ENCODE results near the gene AQP5.
"Not testable (repeated sequence)": the region's sequence is repeated elsewhere in the genome, so short reads cannot be mapped to it uniquely, and the experiment has no call there.

AQP5 gene

DNA sequence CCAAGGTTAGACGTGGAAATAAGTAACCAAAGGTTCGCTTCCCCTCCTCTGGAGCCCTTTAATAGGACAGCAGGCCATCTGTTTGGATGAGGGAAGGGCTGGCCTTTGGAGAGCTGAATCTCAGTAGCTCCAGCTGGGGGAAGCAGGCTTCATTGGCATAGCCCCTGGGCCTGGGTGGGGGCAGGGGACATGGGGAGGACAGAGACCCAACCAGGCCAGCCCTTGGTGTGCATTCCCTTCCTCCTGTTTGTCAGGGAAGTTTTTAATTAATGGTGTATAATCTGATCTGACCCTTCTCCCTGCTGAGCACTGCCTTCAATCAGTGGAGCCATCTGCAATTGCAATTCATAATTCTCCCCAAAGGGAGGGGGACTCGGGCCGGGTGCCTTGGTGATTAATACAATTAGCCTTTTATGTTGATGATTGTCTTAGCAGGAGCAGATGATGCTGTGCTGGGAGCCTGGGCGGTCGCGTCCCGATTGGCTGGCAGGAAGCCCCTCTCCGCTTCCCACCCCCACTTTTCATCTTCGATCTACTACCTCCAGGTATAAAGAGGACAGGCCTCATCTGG, 17.4 kb downstream of the AQP5 start:
- DNase-seq (ENCODE audit: low read depth in 2 of 2, low spot score in 1 of 2) = no peak

DNA sequence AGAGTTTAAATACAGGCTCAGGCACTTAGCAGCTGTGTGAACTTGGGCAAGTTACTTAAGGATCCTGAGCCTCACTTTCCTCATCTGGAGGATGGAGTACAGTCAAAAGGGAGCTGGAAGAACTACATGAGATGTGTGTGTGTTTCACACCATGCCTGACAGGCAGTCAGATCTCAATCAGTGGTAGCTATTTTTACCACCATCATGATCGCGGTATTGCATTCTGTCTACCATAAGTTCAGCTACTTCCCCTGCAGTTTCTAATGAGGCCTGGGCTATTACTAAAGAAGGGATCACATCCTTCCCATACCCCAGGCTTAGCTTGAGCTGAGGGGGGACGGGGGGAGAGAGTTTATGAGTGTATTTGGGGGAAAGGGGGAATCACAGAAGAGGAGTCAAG, 18.1 kb downstream of the AQP5 start:
- no peak for DNase-seq (ENCODE audit: low read depth in 2 of 2, low spot score in 1 of 2)

DNA sequence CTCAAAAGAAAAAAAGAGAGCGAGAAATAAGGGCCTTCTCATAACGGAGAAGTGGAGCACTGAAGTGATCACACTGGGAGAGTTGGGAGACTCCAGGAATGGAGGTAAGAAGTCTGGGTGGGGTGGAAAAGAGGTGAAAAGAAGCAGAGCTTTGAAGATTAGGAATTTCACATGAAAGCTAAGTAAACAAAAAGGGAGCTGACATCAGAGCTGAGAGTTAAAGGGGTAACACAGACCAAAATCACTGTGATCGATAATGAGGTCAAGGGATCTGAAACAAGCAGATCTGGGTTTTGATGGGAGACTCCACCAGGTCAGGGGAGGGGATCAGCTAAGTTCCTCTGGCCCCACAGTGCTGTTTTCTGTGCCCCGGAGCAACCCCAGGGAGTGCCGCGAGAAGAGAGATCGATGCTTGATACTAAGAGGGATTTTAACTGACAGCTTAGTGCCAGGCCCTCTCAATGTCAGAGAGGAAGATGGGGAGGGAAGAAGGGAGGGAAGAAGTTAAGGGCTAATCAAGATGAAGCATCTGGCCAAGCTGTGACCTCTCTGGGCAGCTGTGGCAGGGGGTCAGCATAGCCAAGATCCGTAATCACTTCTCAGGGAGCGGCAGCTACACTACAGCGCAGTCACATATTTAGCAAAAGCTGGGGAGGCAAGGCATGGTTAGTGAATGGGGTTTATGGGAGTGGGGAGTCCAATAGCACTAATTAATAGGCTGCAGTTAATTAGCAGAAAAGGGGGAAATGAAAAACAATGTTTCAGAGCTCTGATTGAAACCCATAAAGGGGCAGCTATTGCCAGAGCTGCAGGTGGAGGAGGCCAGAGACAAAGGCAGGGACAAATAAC, 19.1 kb downstream of the AQP5 start:
- DNase-seq (ENCODE audit: low read depth in 2 of 2, low spot score in 1 of 2) = no peak

DNA sequence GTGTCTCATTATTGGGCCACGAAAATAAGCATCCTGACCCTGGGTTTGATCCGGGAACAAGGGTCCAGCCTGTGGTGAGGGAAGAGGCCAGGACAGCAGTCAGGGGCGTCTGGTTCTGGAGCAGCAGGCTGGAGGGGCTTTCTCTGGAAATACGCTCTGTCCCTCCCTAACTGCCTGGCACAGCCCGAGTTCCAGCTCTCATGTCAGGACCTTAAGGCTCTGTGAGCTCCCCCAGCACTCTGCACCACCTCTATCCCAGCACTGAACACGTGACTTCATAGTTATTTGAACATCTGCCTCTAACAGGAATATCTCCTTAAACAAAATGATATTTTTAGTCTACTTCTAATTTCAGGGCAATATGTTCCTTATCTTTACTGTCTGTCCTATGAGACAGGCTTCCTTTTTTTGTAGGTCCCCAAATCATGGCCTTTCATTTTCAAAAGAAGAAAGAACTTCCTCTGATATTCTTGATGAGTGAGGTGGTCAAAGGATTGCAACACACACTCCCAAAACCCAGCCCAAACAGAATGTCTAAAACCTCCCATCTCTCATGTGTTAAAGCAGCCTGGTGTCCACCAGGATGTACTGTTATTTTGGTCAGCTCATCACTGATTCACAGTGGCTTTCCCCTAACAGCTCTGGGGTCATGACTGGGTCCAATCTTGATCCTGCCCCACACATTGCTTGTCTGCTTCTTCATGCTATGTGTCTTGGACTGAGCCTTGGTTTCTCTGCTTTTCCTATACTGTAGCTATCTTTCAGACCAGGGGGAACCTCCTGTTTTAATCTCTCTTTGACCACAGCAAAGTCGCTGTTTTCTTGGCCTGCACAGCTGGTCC, 20.8 kb downstream of the AQP5 start:
- no peak for DNase-seq (ENCODE audit: low read depth in 2 of 2, low spot score in 1 of 2)

DNA sequence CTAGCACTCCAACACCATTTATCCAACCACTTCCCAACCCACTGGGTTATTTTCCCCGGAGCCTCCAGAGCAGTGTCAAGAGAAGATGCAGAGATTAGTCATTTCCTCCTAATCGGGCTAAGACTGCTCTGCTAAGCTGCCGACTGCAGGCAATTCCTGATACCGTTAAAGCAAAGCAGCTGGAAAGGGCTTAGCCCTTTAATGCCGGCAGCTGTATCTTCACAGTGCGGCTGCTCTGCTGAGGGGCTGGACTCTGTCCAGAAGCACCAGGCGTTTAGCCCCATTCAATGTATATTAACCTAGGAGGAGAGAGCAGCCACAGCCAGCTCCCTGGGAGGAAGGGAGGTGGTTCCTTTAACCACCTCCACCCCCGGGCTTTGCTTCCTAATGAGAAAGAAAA, 22.2 kb downstream of the AQP5 start:
- no peak for DNase-seq (ENCODE audit: low read depth in 2 of 2, low spot score in 1 of 2)

DNA sequence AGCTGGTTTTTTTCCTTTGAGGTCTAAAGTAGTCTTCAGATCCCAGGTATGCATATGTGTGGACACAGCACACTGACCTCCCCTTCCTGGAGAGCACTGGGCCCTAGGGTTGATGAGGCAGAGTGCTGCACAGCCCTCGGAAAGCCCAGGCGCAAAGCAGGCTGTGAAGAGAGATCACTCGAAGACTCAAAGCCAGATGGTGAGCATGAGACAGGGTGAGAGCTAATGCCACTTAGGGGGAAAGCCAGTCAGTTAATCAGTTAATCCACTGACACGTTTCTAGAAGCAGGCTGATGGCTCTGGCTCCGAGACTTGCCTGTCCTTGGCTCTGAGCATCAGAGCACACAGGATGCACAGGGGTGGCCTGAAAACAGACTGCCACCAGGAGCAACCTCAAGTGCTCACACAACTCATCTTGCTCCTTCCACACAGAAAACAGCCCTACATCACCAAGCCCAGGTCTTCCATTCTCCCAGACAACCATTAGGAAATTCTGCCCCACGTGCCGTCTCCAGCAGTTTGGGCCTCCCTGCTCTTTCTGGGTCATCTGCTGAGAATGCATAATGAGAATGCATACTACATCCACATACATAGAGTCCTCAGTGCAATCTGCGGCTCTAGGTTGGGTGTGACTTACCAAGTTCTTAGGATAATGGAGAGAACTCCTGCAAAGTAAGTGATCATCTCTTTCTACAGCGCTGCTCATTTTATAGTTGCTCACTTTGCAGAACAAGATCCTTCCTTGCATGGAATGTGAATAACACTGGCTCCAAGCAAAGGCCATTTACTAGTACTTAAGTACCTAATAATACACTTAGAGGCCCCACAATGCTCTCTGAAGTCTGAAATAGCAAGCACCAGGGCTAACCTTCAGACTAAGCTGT, 23.0 kb downstream of the AQP5 start:
- DNase-seq (ENCODE audit: low read depth in 2 of 2, low spot score in 1 of 2) = no peak

DNA sequence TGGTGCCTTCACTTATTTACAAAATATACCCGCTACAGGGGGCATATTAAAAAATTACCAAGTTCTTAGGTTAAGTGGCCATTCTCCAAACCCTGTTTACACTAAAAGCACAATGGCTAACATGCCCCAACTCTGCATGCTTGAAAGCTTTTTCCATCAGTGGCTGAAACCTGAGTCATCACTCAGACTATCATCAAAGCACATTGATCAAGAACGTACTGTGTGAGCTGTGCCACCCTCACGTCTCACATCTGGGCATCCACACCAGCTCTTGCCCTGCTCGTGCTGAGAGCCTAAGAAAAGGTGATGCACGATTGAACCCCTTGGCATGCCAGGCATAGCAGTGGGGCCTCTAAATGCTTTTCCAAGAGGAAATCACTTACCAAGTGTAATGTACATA, 24.3 kb downstream of the AQP5 start:
- DNase-seq (ENCODE audit: low read depth in 2 of 2, low spot score in 1 of 2) = no peak

DNA sequence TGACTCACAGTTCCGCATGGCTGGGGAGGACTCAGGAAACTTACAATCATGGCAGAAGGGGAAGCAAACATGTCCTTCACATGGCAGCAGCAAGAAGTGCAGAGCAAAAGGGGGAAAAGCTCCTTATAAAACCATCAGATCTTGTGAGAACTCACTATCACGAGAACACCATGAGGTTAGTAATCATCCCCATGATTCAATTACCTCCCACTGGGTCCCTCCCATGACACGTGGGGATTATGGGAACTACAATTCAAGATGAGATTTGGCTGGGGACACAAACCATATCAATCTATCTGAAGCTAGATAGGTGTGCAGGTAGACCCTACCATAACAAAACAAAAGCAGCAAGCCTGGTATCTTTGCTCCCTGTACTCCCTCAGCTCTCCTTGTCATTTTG, 24.8 kb downstream of the AQP5 start:
- DNase-seq (ENCODE audit: low read depth in 2 of 2, low spot score in 1 of 2) = not testable (repeated sequence)

DNA sequence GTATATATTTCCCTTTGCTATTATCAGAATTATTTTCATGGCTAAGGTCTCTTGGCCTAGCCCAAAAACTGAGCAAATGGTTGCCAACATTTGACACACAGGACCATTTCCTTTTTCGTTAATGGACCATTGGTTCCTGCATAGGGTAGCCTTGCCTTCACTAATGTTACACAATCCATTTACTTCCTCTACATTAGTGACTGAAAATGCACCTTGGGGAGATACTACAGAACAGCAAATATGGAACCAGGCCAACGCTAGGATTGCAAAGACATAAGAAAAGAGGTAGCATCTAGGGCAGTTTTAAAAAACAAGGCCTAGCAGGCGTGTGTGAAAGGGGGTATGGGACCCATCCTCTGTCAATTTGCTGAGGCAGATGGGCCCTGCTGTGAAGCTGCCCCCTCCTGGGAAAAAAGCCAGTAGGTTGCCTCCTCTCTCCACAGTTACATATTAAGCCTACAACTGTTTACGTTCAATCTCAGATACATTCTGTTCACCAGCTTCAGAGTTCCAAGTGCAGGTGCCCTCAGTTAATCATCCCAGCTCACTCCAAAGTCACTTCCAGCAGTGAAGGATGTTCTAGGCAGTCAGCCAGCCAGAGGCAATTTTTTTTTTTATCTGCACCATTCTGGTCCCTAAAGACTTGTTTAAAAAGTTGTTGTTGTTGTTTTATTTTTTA, 26.1 kb downstream of the AQP5 start:
- no peak for DNase-seq (ENCODE audit: low read depth in 2 of 2, low spot score in 1 of 2)

DNA sequence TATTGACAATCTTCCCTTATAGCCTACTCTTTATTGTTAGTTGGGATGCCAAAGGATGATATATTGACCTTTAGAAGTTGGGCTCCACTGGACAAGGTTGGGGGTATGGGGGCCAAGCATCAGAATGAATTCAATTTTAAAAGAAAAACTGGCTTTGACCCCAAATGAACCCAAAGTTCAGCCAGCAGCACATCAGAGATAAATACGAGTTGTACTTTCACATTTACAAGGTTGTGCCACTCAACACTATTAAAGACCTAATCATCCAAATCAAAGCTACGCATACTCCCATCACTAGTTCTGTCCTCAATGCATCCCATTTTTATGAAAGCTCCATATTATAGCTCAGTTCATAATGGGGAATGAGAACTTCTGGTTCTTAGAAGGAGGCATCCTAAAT, 27.7 kb downstream of the AQP5 start:
- DNase-seq (ENCODE audit: low read depth in 2 of 2, low spot score in 1 of 2) = not testable (repeated sequence)

DNA sequence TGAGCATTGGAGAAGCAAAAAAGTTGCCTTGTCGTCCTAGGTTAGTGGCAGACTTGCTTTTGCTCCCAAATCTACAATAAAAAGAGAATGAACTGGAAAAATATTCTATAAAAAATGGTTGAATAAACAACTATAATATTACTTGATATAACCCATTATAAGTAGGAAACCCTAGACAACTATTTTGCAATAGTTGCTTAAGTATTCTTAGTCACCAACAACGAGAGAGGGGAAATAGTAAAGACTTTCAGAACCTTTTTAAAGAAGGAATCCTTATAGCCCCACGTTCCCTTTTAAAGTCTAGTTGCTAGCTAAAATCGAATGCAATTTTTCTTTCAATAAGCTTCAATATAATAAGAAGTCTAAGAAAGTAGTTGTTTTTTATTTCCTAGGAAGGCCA, 28.6 kb downstream of the AQP5 start:
- DNase-seq (ENCODE audit: low read depth in 2 of 2, low spot score in 1 of 2) = no peak

DNA sequence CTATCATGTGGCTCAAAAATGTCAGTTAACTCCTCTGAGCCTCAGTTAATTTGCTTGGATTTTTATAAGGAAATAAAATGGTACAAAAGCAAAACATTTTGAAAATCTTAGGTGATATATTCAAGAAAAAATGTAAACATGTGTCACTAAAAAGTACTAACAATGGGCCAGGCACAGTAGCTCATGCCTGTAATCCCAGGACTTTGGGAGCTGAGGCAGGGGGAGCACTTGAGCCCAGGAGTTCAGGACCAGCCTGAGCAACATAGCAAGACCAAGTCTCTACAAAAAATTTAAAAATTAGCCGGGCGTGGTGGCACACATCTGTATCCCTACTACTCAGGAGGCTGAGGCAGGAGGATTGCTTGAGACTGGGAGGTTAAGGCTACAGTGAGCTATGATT, 36.8 kb downstream of the AQP5 start:
- DNase-seq (ENCODE audit: low read depth in 2 of 2, low spot score in 1 of 2) = no peak

DNA sequence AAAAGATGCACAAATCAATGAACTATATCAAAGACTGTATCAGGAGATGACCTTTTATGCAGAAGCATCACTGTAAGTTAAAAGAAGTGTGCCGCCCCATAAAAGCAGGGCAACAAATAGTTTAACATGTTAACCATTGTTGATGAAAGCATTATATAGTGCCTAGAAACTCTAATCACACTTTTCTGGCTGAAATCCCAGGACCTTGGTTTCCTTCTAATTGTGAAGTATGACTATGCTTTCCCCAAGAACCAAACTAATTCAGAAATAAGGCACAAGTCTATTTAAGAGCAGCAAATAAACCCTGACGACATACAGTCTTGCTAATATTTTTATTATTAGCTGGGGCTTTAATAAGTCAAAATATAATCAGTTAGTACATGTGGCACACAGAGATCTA, 41.9 kb downstream of the AQP5 start:
- no peak for DNase-seq (ENCODE audit: low read depth in 2 of 2, low spot score in 1 of 2)

DNA sequence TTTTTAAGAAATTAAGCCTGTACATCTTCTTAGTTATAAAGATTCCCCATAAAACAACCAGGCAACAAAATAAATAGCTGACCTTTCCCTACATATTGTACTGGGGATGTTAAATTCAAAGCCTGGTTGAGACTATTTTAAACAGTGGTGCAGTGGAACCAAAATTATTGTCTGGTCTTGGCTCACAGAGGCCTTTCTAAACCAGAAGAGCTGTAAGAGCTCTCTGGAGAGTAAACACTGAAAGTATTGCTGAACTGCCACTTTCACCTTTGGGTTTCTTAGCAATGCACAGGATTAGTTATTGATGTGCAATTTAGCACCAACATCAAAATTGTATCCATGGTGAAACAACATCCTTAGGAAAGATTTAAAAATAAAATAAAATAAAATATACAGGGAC, 43.0 kb downstream of the AQP5 start:
- DNase-seq (ENCODE audit: low read depth in 2 of 2, low spot score in 1 of 2) = no peak

DNA sequence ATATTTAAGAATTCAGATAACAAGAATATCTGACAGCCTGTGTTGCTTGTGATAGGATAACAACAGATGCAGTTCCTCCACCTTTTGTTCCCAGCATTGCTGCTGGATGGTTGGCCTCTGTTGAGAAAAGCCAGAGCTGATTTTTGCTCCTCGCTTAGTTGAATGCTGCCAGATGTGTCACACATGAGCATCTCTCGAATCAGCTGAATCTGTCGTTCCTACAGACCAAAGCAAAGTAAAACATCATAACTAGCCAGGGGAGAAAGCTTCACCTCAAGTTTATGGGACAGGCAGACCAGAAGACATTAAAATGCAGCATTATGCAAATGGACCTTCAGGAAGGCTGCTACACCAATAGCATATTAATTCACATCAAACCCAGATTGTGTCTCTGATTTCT, 43.5 kb downstream of the AQP5 start:
- no peak for DNase-seq (ENCODE audit: low read depth in 2 of 2, low spot score in 1 of 2)

DNA sequence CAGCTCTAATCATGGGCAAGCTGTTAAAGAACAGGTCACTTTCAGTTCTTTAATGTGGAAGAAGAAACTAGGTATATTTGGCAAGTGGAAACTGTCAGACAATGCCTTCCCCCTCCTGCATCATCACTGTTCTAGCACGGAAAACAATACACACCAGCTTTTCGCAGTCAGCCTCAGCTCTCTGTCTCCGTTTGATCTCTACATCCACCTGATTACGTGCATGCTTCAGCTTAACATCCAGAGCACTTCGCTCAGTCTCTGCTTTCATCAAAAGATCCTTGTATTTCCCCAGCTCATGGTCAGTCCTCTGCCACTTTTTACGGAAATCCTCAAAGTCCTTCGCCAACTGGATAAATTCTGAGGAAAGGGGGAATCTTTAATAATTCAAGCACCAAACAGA, 44.6 kb downstream of the AQP5 start:
- no peak for DNase-seq (ENCODE audit: low read depth in 2 of 2, low spot score in 1 of 2)

DNA sequence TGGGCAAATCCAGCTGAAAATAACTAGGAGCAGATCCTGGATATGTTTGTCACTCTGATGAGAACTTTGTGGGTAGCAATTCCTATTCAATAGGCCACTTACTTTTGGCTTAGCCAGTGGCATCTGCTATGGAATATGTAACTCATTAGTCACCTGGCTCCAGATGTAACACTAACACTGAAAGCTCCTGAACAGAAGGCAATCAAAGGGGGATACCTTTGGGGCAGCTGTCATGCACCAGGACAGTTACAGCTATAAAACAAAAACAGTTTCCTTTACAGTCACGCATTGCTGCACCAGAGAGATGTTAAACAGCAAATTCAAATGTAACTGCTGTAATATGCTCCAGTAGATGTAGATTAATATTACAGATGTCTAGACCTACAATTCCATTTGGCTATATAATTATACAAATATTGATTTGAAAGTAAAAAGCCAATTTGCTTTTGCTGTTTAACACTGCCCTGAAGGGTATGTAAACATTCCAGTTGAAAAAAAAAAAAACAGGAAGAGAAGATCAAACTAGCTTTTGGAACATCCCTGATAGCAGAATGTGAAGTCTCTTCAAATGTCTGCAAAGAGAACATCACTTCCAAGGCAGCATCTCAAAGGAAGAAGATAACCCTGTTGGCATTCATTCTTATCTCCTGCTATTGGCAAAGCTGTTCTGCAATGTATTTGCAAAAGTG, 45.2 kb downstream of the AQP5 start:
- no peak for DNase-seq (ENCODE audit: low read depth in 2 of 2, low spot score in 1 of 2)

DNA sequence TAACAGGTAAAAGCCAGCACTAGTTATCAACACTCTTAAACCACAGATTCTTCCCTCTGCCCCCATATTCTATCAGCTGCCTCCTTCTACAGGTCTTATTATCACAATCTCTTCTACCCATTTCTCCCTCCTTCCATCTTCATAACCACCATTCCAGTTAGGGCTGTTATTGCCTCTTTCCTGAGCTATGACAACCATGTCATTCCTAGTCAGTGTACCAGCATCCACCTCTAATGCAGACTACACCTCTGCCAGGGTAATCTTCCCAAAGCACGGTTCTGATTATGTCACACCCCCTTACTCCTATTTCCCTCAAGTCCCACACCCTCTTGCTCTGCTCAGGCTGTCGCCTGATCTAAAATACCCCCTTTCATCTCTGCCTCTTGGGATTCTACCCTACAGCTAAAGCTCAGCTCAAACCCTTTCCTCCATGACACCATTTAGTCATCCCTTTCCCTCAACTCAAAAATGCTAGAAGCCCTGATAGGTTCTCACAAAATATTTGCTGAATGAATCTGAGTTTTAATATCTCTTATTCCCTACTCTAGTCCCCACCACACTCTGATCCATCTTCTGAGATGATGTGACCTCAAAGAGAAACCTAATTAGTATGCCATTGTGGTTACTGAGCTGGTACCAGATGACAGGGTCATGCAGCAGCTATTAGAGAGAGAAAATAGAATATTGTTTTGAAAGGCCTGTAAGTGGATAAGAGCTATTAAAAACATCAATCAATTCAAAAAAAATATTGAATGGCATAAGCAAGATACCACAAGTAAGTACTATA, 51.9 kb downstream of the AQP5 start:
- no peak for DNase-seq (ENCODE audit: low read depth in 2 of 2, low spot score in 1 of 2)

DNA sequence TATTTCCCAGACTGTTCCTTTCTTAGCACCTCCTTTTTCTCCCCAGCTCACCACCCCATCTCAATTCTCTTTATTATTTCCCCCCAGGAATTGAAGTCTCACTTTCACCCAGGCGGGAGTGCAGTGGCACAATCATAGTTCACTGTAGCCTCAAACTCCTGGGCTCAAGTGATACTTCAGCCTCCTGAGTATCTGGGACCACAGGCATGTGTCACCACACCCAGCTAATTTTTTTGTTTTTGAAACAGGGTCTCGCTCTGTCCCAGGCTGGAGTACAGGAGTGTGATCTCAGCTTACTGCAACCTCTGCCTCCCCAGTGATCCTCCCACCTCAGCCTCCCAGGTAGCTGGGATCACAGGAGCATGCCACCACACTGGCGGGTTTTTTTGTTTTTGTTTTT, 52.7 kb downstream of the AQP5 start:
- DNase-seq (ENCODE audit: low read depth in 2 of 2, low spot score in 1 of 2) = no peak
